Fibroblast of lung (primary cell): ENCODE results near the gene SCLT1.

Experiments
- EZH2 ChIP-seq: IDR thresholded peaks from 2 replicates; pipeline ENCODE4 v1.5.1; 2012; ENCODE audit warnings: low read length, control low read depth, mild to moderate bottlenecking; ENCODE audit errors: missing control alignments
- TF ChIP-seq, protein P1 (sequence below), 2 donors: IDR thresholded peaks in 1 of 2; conservative IDR thresholded peaks in 1 of 2; 1 replicate in 1 of 2; 2 replicates in 1 of 2; pipeline ENCODE4 v1.5.1; 2011 to 2012; ENCODE audit warnings: low read length in 2 of 2, control low read depth in 1 of 2, inconsistent platforms in 1 of 2, low read depth in 1 of 2, mild to moderate bottlenecking in 1 of 2

- TF ChIP-seq, protein P1, sequence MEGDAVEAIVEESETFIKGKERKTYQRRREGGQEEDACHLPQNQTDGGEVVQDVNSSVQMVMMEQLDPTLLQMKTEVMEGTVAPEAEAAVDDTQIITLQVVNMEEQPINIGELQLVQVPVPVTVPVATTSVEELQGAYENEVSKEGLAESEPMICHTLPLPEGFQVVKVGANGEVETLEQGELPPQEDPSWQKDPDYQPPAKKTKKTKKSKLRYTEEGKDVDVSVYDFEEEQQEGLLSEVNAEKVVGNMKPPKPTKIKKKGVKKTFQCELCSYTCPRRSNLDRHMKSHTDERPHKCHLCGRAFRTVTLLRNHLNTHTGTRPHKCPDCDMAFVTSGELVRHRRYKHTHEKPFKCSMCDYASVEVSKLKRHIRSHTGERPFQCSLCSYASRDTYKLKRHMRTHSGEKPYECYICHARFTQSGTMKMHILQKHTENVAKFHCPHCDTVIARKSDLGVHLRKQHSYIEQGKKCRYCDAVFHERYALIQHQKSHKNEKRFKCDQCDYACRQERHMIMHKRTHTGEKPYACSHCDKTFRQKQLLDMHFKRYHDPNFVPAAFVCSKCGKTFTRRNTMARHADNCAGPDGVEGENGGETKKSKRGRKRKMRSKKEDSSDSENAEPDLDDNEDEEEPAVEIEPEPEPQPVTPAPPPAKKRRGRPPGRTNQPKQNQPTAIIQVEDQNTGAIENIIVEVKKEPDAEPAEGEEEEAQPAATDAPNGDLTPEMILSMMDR (conservative IDR thresholded peaks at IDR 0.05 in 1 of 2, IDR thresholded peaks at IDR 0.05 in 1 of 2; ENCODE audit: low read depth in 1 of 2, low read length in 2 of 2), result no peak
- no peak for TF ChIP-seq EZH2
Observed at GRCh38 chr4:129113919-129114318, 20.6 kb upstream of the SCLT1 start.
